GM18499 (cell line): ENCODE measurements around the gene VPS39.
"Not testable (repeated sequence)": the region's sequence is repeated elsewhere in the genome, so short reads cannot be mapped to it uniquely, and the experiment has no call there.

Source experiments
- ATAC-seq: cut with Tn5 transposase; IDR thresholded peaks from one replicate; pipeline ENCODE4 v1.9.1; 2021; ENCODE audit warnings: moderate number of reproducible peaks; ENCODE audit not compliant: insufficient read depth, unreplicated experiment

The VPS39 gene, protein sequence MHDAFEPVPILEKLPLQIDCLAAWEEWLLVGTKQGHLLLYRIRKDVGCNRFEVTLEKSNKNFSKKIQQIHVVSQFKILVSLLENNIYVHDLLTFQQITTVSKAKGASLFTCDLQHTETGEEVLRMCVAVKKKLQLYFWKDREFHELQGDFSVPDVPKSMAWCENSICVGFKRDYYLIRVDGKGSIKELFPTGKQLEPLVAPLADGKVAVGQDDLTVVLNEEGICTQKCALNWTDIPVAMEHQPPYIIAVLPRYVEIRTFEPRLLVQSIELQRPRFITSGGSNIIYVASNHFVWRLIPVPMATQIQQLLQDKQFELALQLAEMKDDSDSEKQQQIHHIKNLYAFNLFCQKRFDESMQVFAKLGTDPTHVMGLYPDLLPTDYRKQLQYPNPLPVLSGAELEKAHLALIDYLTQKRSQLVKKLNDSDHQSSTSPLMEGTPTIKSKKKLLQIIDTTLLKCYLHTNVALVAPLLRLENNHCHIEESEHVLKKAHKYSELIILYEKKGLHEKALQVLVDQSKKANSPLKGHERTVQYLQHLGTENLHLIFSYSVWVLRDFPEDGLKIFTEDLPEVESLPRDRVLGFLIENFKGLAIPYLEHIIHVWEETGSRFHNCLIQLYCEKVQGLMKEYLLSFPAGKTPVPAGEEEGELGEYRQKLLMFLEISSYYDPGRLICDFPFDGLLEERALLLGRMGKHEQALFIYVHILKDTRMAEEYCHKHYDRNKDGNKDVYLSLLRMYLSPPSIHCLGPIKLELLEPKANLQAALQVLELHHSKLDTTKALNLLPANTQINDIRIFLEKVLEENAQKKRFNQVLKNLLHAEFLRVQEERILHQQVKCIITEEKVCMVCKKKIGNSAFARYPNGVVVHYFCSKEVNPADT

DNA sequence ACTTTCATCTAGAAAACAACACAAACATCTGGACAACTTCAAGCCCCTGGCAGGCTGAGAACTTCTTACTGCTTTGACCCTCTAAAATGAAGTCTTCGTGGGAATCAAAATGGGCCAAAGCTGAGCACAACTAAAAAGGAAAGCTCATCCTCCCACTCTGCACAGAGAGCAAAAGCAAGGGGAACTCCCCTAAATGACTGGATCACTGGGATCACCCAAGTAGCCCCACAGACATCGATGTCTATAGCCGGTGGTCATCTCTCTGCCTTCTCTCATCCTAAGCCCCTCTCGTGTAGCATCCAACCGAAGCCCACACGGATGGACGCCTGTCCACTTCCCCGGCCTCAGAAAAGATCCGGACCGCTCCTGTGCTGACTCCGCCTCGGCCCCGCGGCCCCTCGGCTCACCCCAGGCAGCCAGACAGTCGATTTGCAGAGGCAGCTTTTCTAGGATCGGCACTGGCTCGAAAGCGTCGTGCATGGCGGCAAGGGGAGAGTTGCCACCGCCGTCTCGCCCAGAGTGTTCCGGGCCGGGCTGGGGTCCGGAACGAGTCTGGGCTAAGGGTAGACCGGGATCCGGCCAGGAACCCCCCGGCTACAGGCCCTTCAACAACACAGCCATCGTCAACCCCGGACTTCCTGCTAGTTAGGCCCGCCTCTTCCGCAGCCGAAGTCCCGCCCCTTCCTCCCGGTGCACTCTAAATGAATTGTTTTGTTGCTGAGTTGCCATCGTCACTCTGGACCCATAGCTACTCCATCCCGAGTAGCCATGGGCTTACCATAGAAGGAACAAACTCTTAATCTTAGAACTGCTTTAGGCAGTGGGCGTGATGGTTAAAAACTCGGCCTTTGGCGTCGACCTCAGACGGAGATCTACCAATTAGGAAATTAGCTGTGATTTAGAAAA is at the start of gene VPS39:
VPS39 (minus strand) TSS at position 631 of the 906 bp plus-strand sequence; CDS start at position 480, 151 bp downstream.
- peak; percentile 75 for ATAC-seq

DNA sequence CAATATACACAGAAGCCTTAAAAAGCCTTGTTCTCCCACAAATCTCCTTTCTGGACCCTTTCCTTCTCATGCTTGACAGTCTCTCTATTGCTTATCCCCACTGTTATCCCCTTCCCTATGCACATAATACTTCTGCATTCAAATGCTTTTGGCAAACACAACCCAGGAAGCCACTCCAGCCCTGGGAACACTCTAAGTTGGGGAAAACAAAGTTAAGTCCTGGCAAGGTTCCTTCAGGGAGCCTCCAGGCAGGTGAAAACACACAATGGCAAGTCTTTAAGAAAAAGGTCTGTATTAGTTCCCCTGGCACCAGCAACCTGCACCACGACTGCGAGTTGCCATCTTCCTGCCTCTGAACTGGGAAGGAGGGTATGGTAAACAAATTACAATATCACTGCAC is 45.2 kb upstream of the VPS39 start:
- ATAC-seq: no peak

DNA sequence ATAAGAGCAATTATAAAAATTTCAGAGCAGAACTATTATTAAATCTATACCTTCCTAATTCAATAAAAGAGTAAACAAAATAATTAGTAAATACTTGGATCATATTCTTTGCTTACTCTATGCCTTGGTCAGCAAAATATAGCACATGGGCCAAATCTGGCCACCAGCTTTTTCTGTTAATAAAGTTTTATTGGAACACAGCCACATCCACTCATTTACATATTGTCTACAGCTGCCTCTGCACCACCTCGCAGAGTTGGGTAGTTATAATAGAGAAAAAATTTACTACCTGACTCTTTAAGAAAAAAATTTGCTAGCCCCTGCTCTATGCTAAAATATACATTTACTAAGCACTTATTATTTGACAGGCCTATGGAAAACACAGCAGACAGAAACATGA is 32.7 kb upstream of the VPS39 start:
- no peak for ATAC-seq

DNA sequence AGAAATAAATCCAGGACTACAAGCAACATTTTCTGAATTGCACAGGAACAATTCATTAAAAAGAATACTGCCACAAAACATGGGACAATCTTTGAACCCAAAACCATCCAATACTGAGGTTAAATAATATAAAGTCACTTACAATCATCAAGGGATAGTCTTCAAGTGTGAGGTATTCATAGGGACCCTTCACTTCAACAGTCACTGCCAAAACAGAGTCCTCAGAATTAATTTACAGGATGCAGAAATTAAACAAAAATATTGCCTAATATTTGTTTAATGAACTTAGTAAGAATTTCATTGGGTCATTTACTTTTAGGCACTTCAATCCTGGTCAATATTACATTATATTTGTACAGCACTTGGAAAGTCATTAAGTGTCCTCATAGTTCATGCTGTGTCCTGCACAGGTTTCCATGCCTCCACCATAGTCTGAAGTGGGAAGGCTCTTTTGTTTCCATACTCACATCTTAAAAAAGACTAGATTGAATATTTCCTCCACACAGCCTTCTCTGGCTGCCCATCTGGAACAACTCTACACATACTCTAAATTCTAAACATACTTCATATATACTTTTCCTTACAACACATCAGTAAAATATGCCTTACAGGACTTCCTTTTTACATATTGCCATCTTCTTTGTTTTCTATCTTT is 31.6 kb upstream of the VPS39 start:
- no peak for ATAC-seq

DNA sequence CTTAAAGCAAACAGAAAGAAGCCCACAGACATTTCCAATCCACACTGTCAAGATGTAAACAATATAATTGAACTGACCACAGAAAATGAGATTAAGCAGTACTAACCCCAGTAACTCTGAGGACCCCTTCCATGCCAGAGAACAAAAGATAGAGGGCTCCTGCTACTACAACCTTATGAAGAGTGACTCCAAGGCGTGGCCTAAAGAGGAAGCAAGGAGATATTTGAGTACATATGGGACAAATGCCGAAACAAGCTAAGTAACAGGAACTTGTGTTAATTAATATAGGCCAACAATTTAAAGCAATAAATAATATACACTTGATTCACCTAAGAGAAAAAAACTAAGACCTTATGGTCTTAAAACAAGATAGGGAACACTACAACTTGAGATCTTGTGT is 25.0 kb upstream of the VPS39 start:
- ATAC-seq: no peak

DNA sequence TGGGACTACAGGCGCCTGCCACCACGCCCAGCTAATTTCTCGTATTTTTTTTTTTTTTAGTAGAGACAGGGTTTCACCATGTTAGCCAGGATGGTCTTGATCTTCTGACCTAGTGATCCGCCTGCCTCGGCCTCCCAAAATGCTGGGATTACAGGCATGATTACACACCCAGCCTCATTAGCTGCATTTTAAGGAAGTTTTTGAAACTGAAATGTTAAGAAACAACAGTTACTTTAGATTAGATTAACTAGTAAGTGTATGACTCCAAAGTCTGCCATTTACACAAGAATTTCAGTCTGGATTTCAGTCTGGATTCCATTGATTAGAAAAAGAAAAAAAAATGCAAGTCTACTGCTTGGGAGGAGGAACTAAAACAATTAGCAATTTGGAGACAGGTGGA is 24.5 kb upstream of the VPS39 start:
- ATAC-seq: no peak

DNA sequence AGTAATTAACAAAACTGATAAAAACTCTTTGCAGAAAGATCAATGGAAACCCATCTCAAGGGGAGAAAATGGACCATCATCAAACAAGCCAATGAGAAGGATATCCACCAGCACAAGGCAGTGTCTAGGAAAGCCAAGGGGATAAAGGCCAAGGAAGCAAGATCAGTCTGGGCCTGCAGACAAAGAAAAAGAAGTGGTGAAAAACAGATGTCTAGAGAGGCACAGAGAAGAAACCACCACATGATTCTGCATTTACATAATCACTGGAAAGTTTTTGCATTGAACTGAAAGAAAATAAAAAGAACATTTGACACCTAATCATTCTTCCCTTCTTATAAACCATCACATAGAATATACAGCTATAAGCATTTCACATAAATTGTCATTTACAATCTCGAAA is 23.0 kb upstream of the VPS39 start:
- ATAC-seq: no peak

DNA sequence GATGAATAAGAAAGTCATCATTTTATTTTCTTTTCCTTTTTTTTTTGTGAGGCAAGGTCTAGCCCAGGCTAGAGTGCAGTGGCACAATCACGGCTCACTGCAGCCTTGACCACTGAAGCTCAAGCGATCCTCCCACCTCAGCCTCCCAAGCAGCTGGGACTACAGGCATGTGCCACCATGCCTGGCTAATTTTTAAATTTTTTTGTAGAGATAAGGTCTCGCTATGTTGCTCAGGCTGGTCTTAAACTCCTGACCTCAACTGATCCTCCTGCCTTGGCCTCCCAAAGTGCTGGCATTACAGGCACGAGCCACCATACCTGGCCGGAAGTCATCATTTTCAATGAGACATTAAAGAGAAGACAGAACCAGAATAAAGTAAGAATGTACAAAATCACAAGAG is 20.9 kb upstream of the VPS39 start:
- ATAC-seq: not testable (repeated sequence)

DNA sequence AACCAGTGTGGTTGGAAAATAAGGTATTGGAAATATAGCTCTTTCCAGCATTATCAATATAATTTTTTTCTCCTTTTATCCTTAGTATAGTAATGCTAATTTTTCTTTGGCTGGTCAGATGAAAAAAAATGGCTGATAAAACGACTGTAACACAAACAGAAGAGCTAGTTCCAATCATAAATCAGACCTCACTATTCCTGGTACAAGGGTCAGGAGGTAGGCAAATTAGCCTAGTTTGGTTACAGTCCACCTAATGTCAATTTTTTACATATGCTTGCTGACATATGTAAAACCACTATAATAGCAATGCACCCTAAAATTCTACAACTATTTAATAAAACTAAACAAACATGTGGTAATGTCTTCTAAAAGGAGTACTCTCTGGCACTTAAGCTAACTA is 19.9 kb upstream of the VPS39 start:
- ATAC-seq: no peak

DNA sequence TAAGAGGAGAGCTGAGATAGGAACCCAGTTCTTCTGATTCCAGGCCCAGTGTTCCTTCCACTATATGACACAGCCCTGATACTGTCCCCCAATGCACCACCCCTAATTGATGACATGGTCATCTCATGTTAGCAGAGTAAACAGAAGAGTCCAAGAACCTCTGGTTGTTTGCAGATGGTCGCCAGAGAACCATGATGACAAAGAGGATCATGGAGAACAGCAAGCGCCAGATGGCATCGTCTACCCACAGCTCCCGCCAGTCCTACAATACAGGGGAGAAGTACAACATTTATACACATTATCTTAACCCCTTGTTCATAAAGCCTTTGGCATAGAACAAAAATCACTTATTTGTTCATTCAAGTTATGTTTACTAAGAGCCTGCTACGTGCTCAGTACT is 18.5 kb upstream of the VPS39 start:
- no peak for ATAC-seq

DNA sequence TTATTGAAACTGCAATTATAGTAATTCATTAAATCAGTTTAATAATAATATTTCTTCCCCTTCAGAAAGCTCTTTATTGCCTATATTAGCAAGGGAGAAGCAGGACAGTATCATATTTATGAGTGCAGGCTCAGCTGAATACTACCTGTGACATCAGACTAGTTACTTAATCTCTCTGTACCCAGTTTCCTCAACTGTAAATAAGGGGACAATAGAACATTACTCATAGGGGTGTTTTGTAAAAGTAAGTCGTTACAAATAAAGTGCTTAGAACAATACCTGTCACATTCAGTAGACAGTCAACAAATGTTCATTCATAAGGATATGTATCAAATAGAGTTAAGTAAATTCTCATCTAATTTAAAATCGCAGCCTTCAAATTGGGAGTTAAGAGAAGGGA is 12.1 kb upstream of the VPS39 start:
- no peak for ATAC-seq

DNA sequence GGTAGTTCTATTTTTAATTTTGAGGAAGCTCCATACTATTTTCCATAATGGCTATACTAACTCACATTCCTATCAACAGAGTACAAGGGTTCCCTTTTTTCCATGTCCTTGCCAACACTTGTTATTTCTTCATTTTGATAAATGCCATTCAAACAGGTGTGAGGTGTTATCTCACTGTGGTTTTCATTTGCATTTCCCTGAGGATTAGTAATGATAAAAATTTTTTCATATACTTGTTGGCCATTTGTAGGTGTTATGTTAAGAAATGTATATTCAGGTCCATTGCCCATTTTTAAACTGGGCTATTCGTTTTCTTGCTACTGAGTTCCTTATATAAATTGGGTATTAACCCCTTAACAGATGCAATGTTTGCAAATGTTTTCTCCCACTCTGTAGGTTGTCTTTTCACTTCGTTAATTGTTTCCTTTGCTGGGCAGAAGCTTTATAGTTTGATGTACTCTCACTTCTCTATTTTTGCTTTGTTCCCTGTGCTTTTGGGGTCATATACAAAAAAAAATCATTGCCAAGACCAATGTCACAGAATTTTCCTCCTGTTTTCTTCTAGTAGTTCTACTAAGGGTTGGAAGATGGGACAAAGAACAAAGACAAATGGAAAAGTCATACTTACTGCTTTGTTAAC is 11.0 kb upstream of the VPS39 start:
- no peak for ATAC-seq

DNA sequence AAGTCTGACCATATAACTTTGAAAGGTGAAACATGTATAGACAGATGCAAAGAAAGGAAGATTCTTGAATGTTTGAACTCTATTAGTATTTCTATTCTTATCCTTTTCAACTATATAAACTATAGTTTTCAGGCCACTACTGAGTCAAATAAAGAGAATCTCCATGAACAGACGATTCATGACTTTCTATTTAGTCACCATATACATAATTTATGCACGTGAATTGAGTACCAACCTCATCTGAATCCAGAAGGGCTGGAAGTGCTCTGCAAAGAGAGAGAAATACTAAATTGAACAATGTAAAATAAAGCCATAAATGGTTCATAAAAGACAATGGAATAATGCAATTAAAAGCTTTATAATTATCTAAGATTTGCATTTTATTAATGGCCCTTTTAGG is 9.5 kb upstream of the VPS39 start:
- no peak for ATAC-seq

DNA sequence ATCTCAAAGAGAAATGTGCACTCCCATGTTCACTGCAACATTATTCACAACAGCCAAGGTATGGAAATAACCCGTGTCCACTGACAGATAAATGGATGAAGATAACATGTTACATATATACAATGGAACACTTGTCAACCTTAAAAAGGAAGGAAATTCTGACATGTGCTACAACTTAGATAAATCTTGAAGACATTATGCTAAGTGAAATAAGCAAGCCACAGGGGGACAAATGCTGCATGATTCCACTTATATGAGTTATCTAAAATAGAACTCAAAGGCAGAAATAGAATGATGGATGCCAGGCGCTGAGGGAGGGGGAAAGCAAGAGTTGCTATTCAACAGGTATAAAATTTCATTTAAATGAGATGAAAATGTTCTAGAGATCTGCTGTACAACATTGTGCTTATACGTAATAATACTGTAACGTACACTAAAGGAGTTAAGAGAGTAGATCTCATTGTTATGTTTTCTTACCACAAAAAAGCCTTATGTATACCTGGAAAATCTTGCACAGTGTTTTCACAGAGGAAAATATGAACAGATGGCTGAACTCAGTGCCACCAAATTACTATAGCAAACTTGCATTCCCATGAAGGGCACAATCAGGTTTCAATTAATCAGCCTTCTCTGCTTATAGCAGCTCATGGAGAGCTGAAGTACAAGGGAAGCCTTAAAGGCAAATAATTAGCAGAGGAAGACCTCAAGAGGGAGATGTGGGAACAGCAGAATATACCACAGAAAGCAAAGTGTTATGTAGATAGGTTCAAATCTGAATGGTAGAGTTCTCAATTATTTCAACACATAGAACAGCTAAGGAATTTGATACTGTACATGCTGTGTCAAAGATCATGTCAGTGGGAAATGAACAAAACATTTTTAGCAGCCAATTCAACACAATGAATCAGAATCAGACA is 8.1 kb upstream of the VPS39 start:
- no peak for ATAC-seq

DNA sequence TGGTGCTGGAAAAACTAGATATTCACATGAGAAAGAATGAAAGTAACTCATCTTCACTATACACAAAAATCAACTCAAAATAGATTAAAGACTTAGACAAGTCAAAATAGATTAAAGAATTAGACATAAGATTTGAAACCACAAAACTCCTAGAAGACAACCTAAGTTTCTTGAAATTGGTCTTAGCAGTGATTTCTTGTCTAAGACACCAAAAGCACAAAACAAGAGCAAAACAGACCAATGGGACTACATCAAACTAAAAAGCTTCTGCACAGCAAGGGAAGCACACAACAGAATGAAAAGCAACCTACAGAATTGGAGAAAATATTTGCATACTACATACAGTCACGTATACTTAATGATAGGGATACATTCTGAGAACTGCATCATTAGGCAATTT is 6.5 kb upstream of the VPS39 start:
- ATAC-seq: no peak

DNA sequence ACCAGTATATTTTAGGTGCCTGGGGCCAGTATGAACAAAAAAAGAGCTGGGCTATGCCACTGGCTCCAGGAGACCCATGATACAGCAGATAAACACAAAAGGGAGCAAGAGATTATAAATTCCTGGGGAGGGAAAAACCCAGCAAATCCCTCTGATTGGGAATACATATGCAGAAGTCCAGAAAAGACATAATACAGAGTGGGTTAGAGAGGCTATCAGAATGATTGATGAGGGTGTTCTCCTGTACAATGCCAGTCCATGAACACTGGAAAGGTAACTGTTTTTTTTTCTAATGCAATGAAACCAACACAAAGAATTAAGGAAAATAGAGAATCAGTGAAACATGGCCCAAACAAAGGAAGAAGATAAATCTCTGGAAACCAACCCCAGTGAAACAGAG is 5.4 kb upstream of the VPS39 start:
- no peak for ATAC-seq

DNA sequence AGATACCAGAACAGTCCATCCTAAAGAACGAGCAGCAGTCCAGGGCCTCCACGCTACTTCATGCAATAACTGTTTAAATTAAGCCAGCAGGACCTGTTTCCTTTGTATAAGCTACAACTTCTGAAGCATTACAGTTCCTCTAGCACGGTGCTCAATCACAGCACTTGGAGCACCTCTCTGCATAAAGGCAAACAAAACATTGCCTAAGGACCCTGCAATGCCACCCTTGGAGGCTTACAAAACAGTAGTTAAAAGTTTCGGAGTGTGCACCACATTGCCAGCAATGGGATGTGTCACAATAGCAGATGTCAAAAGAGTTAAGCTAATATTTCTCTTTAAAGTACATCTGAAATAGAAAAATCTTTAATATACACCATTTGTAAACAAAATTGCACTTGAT is 2.6 kb upstream of the VPS39 start:
- no peak for ATAC-seq

DNA sequence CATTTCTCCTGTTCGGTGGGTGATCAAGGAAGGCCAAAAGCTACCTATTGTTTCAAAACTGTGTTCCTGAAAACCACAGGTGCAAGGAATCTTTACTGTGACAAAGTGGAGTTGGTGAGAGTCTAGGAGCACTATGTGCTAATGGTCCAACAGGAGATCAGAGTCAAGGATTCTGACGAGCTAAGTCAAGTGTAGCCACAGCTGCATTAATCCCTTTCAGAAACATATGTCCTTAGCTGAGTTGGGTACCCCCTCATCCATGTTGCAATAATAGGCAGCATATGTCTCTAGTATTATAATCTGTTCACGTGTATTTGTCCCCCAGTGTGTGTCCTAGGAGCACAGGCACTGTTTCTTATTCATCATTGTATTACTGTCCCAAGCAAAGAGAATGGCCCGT is 1.7 kb downstream of the VPS39 start:
- no peak for ATAC-seq

DNA sequence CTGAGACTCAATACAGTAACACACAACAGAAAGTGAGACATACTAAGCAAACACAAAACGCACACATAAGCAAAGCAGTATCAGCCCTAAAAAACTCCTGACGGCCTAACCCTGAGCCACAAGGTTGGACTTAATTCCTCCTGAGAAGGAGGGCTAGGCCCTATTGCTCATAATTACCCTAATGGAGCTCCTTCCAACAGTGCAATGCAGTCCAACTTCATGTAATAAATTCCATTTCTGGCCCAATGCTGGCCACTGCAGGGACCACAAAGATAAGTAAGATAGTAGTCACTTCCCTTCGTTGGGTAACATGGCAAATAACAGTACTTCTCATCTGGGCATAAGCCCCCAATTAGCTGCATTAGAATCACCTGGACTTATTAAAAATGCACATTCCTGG is 4.2 kb downstream of the VPS39 start:
- no peak for ATAC-seq
